SK-N-SH (cell line): Measurements from ENCODE around the gene TTC22. TPM values are rescaled to one million over a fixed set of nuclear protein-coding genes. Genes with fewer than 3 reads are reported as not detected.

Experiments used
- CTCF ChIA-PET: fragments of 300-600, 350-600 bp; formaldehyde crosslinking; extraction: SDS; loops from one replicate; lab custom pipeline; 2021; lab: Yijun Ruan, JAX
- POLR2A ChIA-PET: fragments of 350-600 bp; sonication (Branson Sonifier 250); formaldehyde crosslinking; extraction: SDS; loops from one replicate; lab custom pipeline; 2020; ENCODE audit warnings: antibody characterized with exemption, inconsistent platforms; lab: Yijun Ruan, JAX
- DNase-seq: peaks from one replicate; pipeline ENCODE4 v3.0.0; 2012
- H2AFZ ChIP-seq: fragments of 200-600 bp; sonication (generic); 2 replicates; pipeline ENCODE4 v1.8.1; 2016; ENCODE audit warnings: antibody characterized with exemption, mild to moderate bottlenecking, low read depth
- H3F3A ChIP-seq: fragments of 200-600 bp; sonication (generic); replicated peaks from 2 replicates; pipeline ENCODE3; 2016; ENCODE audit warnings: antibody characterized with exemption, mild to moderate bottlenecking; ENCODE audit not compliant: insufficient read depth
- H3K27ac ChIP-seq, 2 experiments: fragments of 200-500 bp in 1 of 2; fragments of 200-600 bp in 1 of 2; sonication (Bioruptor generic) in 1 of 2; sonication (generic), shearing (Covaris generic) in 1 of 2; 2 replicates each; pipeline versions ENCODE4 v1.5.1 to v1.6.1; 2014 to 2016; ENCODE audit warnings: low read depth in 2 of 2, inconsistent platforms in 1 of 2, low read length in 1 of 2, mild to moderate bottlenecking in 1 of 2, mixed read lengths in 1 of 2
- H3K27me3 ChIP-seq: fragments of 200-600 bp; sonication (generic), shearing (Covaris generic); 2 replicates; pipeline ENCODE4 v1.6.1; 2016; ENCODE audit warnings: mixed run types; ENCODE audit not compliant: insufficient read depth
- H3K36me3 ChIP-seq, 2 experiments: fragments of 200-500 bp in 1 of 2; fragments of 200-600 bp in 1 of 2; sonication (Bioruptor generic) in 1 of 2; sonication (generic) in 1 of 2; replicated peaks in 1 of 2; 2 replicates each; pipeline versions ENCODE3 to v1.5.1; 2014 to 2016; ENCODE audit warnings: low read length in 1 of 2, mild to moderate bottlenecking in 1 of 2; ENCODE audit not compliant: insufficient read depth in 2 of 2, control insufficient read depth in 1 of 2
- H3K4me1 ChIP-seq, 2 experiments: fragments of 200-500 bp in 1 of 2; fragments of 200-600 bp in 1 of 2; sonication (Bioruptor generic) in 1 of 2; sonication (generic), shearing (Covaris generic) in 1 of 2; 2 replicates each; pipeline versions ENCODE4 v1.5.1 to v1.6.1; 2014 to 2016; ENCODE audit warnings: low read depth in 1 of 2, low read length in 1 of 2, mixed run types in 1 of 2; ENCODE audit not compliant: insufficient read depth in 2 of 2, control insufficient read depth in 1 of 2
- H3K4me2 ChIP-seq: fragments of 200-600 bp; sonication (generic), shearing (Covaris generic); 2 replicates; pipeline ENCODE4 v1.6.1; 2017; ENCODE audit warnings: mixed run types
- H3K4me3 ChIP-seq, 2 experiments: fragments of 200-500 bp in 1 of 2; fragments of 200-600 bp in 1 of 2; sonication (Bioruptor generic) in 1 of 2; sonication (generic), shearing (Covaris generic) in 1 of 2; 2 replicates each; pipeline versions ENCODE4 v1.5.1 to v1.8.1; 2014 to 2016; ENCODE audit warnings: low read depth in 2 of 2, inconsistent platforms in 1 of 2, low read length in 1 of 2, mild to moderate bottlenecking in 1 of 2, mixed read lengths in 1 of 2, moderate library complexity in 1 of 2
- H3K79me2 ChIP-seq: fragments of 200-600 bp; sonication (generic); 2 replicates; pipeline ENCODE4 v1.8.1; 2017; ENCODE audit warnings: mild to moderate bottlenecking; ENCODE audit not compliant: insufficient read depth
- H3K9ac ChIP-seq: fragments of 200-600 bp; sonication (generic); 2 replicates; pipeline ENCODE4 v1.6.1; 2017; ENCODE audit warnings: mixed run types
- H3K9me2 ChIP-seq: fragments of 200-600 bp; sonication (generic); 2 replicates; pipeline ENCODE4 v1.6.1; 2017; ENCODE audit warnings: mixed run types
- H3K9me3 ChIP-seq: fragments of 200-600 bp; sonication (generic); 2 replicates; pipeline ENCODE4 v1.6.1; 2017; ENCODE audit warnings: mixed run types, mild to moderate bottlenecking, moderate library complexity
- H4K20me1 ChIP-seq: fragments of 200-600 bp; sonication (generic); 2 replicates; pipeline ENCODE4 v1.6.1; 2017; ENCODE audit warnings: mild to moderate bottlenecking, mixed run types; ENCODE audit not compliant: insufficient read depth
- ELF1 ChIP-seq: IDR thresholded peaks from 2 replicates; pipeline ENCODE4 v1.4.0; 2012
- EZH2phosphoT487 ChIP-seq: fragments of 200-600 bp; sonication (generic); IDR thresholded peaks from 2 replicates; pipeline ENCODE4 v1.6.1; 2017; ENCODE audit warnings: low read depth, mixed run types, mild to moderate bottlenecking, antibody characterized with exemption, moderate library complexity, borderline replicate concordance
- FOXJ3 ChIP-seq: sonication (generic); formaldehyde crosslinking; IDR thresholded peaks from 2 replicates; pipeline ENCODE4 v1.5.1; 2020; ENCODE audit warnings: mild to moderate bottlenecking, missing genetic modification reagents
- FOXM1 ChIP-seq: IDR thresholded peaks from 2 replicates; pipeline ENCODE4 v1.4.0; 2012; ENCODE audit warnings: low read depth, mild to moderate bottlenecking
- GABPA ChIP-seq: IDR thresholded peaks from 2 replicates; pipeline ENCODE4 v1.4.0; 2012; ENCODE audit warnings: low read depth, mild to moderate bottlenecking
- GATA2 ChIP-seq: sonication (generic); formaldehyde crosslinking; IDR thresholded peaks from 2 replicates; pipeline ENCODE4 v1.5.0; 2020; ENCODE audit warnings: mild to moderate bottlenecking, missing genetic modification reagents
- JUND ChIP-seq: IDR thresholded peaks from 2 replicates; pipeline ENCODE4 v1.4.0; 2012
- PBX3 ChIP-seq: IDR thresholded peaks from 2 replicates; pipeline ENCODE4; 2012
- POLR2AphosphoS5 ChIP-seq: IDR thresholded peaks from 2 replicates; pipeline ENCODE4 v1.6.1; 2012; ENCODE audit warnings: low read depth, low read length
- REST ChIP-seq: IDR thresholded peaks from 2 replicates; pipeline ENCODE4 v1.6.1; 2012; ENCODE audit warnings: mild to moderate bottlenecking, low read depth, low read length, moderate library complexity
- SMC3 ChIP-seq: IDR thresholded peaks from 2 replicates; pipeline ENCODE4 v1.6.1; 2012; ENCODE audit warnings: low read depth, low read length, improper control_type of control experiment
- TEAD4 ChIP-seq: IDR thresholded peaks from 2 replicates; pipeline ENCODE4 v1.4.0; 2012; ENCODE audit warnings: mild to moderate bottlenecking, borderline replicate concordance; ENCODE audit not compliant: insufficient read depth
- WGBS: methylation state at CpG from one replicate; pipeline ENCODE4 v1.1.6; 2017; ENCODE audit warnings: low lambda C conversion rate; 5-methylcytosine and 5-hydroxymethylcytosine counted together
- polyA plus RNA-seq, 3 experiments: library from polyadenylated mRNA; depleted of rRNA; stranded (reverse); fragments of >200 nt; gene quantifications; 2 replicates each; pipeline ENCODE4 v1.2.3, GENCODE V29; 2012
- TF ChIP-seq, protein P1 (sequence below): IDR thresholded peaks from 2 replicates; pipeline ENCODE4 v1.4.0; 2012; ENCODE audit warnings: low read depth, borderline replicate concordance
- TF ChIP-seq, protein P2 (sequence below): fragments of 200-600 bp; sonication (generic); IDR thresholded peaks from 2 replicates; pipeline ENCODE4 v1.6.1; 2017; ENCODE audit warnings: antibody characterized with exemption, mild to moderate bottlenecking, moderate library complexity

TTC22 gene
- polyA plus RNA-seq, 1 of the 3 experiments (the other 2 are of a cell fraction), result not detected

- POLR2A ChIA-PET, result interaction anchor here (1.1 kb wide), 1 partner anchor 31 kb away, joined by 3 read pairs; no protein-coding TSS in a partner anchor
- Histone ChIP-seq H3K9ac (no peak overlapping the region), H4K20me1 (no peaks in the 10 kb centered on the region), H3K9me3 (no peaks in the 10 kb centered on the region), H3F3A (no peaks in the 10 kb centered on the region), H3K27ac (no peak overlapping the region), H3K27me3 (no peaks in the 10 kb centered on the region), H3K9me2 (no peaks in the 10 kb centered on the region), H3K4me1 (no peaks in the 10 kb centered on the region; a peak in 1 of 4 replicates), H3K4me3 (no peak overlapping the region), H2AFZ (no peak overlapping the region), H3K79me2 (no peaks in the 10 kb centered on the region), H3K36me3 (peaks cover 0 to 21% of the 10 kb centered on the region in 2 experiments), H3K4me2 (no peak overlapping the region)
- TF ChIP-seq, protein P1, sequence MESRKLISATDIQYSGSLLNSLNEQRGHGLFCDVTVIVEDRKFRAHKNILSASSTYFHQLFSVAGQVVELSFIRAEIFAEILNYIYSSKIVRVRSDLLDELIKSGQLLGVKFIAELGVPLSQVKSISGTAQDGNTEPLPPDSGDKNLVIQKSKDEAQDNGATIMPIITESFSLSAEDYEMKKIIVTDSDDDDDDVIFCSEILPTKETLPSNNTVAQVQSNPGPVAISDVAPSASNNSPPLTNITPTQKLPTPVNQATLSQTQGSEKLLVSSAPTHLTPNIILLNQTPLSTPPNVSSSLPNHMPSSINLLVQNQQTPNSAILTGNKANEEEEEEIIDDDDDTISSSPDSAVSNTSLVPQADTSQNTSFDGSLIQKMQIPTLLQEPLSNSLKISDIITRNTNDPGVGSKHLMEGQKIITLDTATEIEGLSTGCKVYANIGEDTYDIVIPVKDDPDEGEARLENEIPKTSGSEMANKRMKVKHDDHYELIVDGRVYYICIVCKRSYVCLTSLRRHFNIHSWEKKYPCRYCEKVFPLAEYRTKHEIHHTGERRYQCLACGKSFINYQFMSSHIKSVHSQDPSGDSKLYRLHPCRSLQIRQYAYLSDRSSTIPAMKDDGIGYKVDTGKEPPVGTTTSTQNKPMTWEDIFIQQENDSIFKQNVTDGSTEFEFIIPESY, result no peak
- no peak for TF ChIP-seq EZH2phosphoT487
- TF ChIP-seq ELF1, result no peak
- TF ChIP-seq JUND, result no peak
- no peak for TF ChIP-seq GABPA
- TF ChIP-seq PBX3, result no peak
- TF ChIP-seq TEAD4, result no peak
- no peak for TF ChIP-seq FOXJ3 (CRISPR knock-in tag)
- no peak for TF ChIP-seq GATA2
- TF ChIP-seq SMC3, result no peak
- no peak for TF ChIP-seq POLR2AphosphoS5
- no peak for TF ChIP-seq REST
- TF ChIP-seq, protein P2, sequence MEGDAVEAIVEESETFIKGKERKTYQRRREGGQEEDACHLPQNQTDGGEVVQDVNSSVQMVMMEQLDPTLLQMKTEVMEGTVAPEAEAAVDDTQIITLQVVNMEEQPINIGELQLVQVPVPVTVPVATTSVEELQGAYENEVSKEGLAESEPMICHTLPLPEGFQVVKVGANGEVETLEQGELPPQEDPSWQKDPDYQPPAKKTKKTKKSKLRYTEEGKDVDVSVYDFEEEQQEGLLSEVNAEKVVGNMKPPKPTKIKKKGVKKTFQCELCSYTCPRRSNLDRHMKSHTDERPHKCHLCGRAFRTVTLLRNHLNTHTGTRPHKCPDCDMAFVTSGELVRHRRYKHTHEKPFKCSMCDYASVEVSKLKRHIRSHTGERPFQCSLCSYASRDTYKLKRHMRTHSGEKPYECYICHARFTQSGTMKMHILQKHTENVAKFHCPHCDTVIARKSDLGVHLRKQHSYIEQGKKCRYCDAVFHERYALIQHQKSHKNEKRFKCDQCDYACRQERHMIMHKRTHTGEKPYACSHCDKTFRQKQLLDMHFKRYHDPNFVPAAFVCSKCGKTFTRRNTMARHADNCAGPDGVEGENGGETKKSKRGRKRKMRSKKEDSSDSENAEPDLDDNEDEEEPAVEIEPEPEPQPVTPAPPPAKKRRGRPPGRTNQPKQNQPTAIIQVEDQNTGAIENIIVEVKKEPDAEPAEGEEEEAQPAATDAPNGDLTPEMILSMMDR, result no peak
- no peak for TF ChIP-seq FOXM1
- DNase-seq, result no peak
- 98% methylated on average over 6 of the region's 6 CpGs for WGBS
- CTCF ChIA-PET, result no interaction called here
These were observed 55.8 kb downstream of the TTC22 start for GRCh38 chr1:54745274-54745673.
